ENCODE measurements around the gene HES2.

Gene HES2

DNA sequence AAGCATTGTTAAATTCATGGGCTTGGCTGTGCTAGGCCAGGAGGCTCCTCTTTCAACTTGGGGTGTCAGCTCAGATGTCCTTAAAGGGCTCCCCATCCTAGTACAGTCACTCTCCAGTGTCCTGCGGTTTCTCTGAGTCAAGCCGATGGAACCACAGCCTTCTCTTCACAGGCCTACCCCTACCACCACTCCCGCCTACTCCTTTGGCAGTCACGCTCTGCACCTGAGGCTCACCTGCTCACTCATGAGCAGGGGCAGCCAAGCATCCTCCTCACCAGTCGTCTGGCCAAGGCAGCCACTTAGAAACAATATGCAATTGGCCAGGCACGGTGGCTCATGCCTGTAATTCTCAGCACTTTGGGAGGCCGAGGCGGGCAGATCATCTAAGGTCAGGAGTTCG lies 29.7 kb downstream of the HES2 start:
- DNase-seq (ENCODE audit: low spot score): no peak
- TF ChIP-seq, protein P1, sequence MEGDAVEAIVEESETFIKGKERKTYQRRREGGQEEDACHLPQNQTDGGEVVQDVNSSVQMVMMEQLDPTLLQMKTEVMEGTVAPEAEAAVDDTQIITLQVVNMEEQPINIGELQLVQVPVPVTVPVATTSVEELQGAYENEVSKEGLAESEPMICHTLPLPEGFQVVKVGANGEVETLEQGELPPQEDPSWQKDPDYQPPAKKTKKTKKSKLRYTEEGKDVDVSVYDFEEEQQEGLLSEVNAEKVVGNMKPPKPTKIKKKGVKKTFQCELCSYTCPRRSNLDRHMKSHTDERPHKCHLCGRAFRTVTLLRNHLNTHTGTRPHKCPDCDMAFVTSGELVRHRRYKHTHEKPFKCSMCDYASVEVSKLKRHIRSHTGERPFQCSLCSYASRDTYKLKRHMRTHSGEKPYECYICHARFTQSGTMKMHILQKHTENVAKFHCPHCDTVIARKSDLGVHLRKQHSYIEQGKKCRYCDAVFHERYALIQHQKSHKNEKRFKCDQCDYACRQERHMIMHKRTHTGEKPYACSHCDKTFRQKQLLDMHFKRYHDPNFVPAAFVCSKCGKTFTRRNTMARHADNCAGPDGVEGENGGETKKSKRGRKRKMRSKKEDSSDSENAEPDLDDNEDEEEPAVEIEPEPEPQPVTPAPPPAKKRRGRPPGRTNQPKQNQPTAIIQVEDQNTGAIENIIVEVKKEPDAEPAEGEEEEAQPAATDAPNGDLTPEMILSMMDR (IDR thresholded peaks at IDR 0.05; ENCODE audit: borderline replicate concordance, control extremely low read depth, extremely low read depth, insufficient read depth, missing control alignments): no peak
- in situ Hi-C loops (cut with MboI; ENCODE audit: low sequenced_read_pairs, unreplicated experiment): no loop called here

- no peak for DNase-seq (ENCODE audit: low spot score)
These were observed 33.3 kb downstream of the HES2 start for GRCh38 chr1:6386371-6386949.

GRCh38 chr1:6385488-6386191 lies 34.1 kb downstream of the HES2 start:
- in situ Hi-C loops (cut with MboI; ENCODE audit: low sequenced_read_pairs, unreplicated experiment): no loop called here
- TF ChIP-seq, protein P1 (IDR thresholded peaks at IDR 0.05; ENCODE audit: borderline replicate concordance, control extremely low read depth, extremely low read depth, insufficient read depth, missing control alignments): no peak
- no peak for DNase-seq (ENCODE audit: low spot score)

More at GRCh38 chr1:6386371-6386949, 33.3 kb downstream of the HES2 start:
- TF ChIP-seq, protein P1 (IDR thresholded peaks at IDR 0.05; ENCODE audit: borderline replicate concordance, control extremely low read depth, extremely low read depth, insufficient read depth, missing control alignments): no peak
- in situ Hi-C loops (cut with MboI; ENCODE audit: low sequenced_read_pairs, unreplicated experiment): no loop called here

GRCh38 chr1:6384962-6385361 lies 34.8 kb downstream of the HES2 start:
- no peak for DNase-seq (ENCODE audit: low spot score)
- TF ChIP-seq, protein P1 (IDR thresholded peaks at IDR 0.05; ENCODE audit: borderline replicate concordance, control extremely low read depth, extremely low read depth, insufficient read depth, missing control alignments): no peak
- in situ Hi-C loops (cut with MboI; ENCODE audit: low sequenced_read_pairs, unreplicated experiment): no loop called here

DNA sequence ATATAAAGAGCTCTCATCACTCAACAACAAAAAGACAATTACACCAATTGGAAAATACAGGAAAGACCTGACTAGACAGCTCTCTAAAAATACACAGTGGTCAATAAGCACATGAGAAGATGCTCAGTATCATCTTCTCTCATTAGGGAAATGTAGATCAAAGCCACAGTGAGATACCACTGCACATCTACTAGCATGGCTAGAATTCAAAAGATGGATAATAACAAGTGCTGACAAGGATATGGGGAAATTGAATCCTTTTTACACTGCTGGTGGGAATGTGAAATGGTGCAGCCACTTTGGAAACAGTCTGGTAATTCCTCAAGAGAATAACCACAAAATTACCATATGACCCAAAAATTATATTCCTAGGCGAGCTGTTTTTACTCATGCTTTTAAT lies 35.6 kb downstream of the HES2 start:
- TF ChIP-seq, protein P1 (IDR thresholded peaks at IDR 0.05; ENCODE audit: borderline replicate concordance, control extremely low read depth, extremely low read depth, insufficient read depth, missing control alignments): no peak
- DNase-seq (ENCODE audit: low spot score): no peak
- in situ Hi-C loops (cut with MboI; ENCODE audit: low sequenced_read_pairs, unreplicated experiment): no loop called here

- no peak for DNase-seq (ENCODE audit: low spot score)
- in situ Hi-C loops (cut with MboI; ENCODE audit: low sequenced_read_pairs, unreplicated experiment): no loop called here
- TF ChIP-seq, protein P1 (IDR thresholded peaks at IDR 0.05; ENCODE audit: borderline replicate concordance, control extremely low read depth, extremely low read depth, insufficient read depth, missing control alignments): no peak
These were observed 39.7 kb downstream of the HES2 start for GRCh38 chr1:6380037-6380436.

All from GM13976 (cell line).